Inferior parietal cortex (tissue), 1 donor: ENCODE results near the gene LRRC7.

Experiments used
- DNase-seq: peaks from one replicate; pipeline ENCODE4 v3.0.0-alpha.2; 2016; ENCODE audit errors: extremely low spot score

The LRRC7 gene

DNA sequence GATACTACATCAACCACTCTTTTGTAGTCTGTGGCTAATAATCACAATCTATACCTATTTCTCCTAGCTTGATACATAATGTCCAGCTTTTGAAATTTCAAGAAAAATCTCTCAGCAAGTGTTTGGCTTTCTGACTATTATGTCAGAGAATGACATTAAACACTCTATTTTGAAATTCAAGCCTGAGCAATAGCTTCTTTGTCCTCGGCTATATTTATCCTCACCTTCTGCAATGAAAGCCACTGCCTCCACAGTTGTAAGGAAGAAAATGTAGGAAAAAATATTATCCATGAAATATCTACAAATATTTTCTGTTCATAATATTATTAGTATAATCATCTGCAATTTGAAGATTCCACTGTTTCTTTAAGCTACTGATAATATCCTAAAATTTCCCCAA lies 22.1 kb downstream of the LRRC7 start:
- DNase-seq, result no peak

- no peak for DNase-seq
Observed at GRCh38 chr1:69592341-69592740, 24.6 kb downstream of the LRRC7 start.

DNA sequence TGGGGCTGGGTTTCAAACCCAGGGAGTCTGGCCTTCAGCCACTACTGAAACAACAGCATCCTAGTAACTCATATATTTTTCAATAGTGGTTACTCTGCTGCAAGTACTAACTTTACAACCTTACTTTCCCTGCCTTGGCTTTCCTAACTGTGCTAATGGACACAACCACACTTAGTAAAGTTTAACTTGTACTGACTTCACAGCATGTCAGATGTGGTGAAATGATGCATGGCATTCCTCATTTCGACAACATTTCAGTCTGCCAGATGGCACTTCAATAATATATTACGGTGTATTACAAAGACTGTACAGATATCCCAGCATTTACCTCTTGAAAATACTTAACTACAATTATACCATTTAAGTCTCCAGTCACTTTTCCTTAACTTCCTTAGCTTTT lies 27.8 kb downstream of the LRRC7 start:
- DNase-seq, result no peak

DNA sequence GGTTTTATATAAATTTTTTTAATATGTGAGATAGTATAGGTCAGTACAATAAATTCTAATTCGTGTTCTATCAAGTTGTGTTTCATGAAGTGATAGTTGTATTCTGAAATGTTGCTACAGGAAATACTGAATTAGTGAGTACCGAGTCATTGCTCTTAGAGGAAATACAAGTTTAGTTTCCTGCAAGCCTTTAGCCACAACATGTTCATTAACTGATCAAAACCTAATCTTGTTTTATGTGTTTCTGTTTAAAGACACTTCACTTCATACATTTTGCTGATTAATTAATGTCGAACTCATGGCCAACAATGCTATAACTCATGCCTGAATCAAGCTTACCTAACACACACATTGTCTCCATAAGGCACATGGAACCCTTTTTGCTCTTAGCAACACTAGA lies 43.6 kb downstream of the LRRC7 start:
- DNase-seq, result no peak

GRCh38 chr1:69613414-69613813 lies 45.7 kb downstream of the LRRC7 start:
- no peak for DNase-seq

GRCh38 chr1:69638673-69639072 lies 71.0 kb downstream of the LRRC7 start:
- no peak for DNase-seq

DNA sequence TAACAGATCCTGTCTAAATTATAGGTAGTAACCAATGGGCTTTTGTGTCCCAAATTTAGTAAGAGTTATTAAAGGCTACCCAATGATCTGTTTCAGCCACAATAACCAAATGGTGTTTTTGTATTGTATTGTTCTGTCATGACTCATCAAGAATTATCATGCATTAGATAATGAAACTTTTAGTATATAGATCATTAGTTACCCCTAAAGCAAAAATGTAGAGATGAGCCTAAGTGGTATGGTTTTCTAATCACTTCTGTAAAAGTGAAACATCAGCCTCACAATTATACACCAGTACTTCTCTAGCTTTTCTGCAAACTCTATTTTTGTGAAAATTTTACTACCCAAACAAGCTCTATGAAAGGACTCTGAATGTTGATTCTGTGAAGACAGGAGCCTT lies 71.4 kb downstream of the LRRC7 start:
- DNase-seq, result no peak

- DNase-seq, result no peak
Observed at GRCh38 chr1:69643266-69643665, 75.5 kb downstream of the LRRC7 start.

GRCh38 chr1:69645477-69645876 lies 77.8 kb downstream of the LRRC7 start:
- DNase-seq, result no peak

DNA sequence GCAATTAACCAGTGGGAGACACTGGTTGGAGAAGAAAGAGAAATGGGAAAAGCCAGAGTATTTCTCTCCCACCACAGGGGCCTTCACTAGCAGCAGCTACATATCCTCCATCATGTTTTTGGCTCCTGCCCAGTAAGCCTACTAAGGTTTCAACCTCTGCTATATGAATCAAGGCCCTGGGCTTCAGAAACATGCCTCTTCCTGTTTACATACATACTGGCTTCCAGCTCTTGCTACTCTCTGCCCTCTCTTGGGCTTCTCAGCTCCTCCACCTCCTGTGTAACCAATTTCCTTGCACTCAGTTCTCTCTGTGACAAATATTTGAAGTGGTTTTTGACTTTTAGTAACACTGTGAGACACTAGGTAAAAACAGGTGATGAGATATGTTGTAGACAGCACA lies 80.8 kb downstream of the LRRC7 start:
- DNase-seq, result no peak

DNA sequence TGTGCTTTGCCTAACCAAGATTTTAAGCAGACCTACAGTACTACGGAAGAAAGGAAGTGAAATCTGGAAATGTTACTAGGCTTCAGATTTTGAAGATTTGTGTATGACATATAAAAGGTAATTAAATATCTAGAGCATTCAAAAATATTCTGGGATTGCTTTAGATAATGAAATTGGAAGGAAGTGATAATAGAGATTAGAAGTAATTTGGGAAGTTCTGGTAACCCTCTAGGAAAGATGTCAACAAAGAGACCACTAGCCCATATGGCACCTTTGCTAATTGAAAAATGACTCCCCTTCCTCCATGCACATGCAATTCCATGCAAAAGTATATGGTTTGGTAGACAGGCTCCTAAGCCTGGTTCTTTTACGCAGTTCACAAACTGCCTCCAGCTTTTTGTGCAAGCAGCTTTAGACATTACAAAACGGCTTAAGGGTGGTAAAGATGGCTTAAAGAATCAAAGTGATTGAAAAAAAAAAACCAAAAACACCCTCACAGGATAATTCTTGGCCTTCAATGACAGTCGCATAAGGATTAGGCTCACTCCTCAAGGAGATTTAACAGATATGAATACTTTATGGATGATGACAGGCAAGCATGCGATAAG lies 81.8 kb downstream of the LRRC7 start:
- no peak for DNase-seq

GRCh38 chr1:69650779-69651178 lies 83.1 kb downstream of the LRRC7 start:
- DNase-seq, result no peak

DNA sequence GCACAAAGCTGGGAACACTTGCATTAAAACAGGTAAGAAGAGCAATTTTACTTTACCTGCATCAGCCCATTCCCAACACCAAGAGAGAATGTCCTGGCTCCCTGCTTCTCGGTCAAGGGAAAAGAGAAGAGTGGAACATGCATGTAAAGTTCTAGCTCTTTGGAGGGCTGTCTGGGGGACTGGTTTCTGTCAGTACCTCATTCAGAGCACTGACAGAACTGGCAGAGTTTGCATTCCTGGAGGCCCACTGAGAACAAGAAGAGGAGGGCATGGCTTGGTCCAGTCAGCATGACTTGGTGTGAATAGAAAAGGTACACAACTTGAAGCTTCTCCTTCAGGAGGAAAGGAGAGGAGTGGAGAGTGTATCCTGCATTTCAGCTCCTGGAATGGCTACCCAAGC lies 83.9 kb downstream of the LRRC7 start:
- DNase-seq, result no peak

DNA sequence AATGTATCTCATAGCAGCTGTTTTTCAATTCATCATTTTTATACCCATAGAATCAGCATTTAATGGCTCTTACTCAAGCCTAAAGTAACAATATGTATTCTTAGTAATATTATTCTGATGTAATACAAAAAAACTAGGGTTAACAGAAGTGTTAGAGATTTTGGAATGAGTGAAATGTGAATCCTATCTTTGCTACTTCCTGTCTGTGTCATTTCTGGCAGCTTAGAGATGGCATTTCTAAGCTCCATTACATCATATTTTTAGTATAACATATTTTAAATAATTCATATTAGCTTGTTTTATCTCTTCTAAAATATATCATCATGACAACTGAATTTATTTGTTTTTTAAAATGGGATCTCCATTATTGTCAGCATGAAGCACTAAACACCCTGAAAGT lies 90.2 kb downstream of the LRRC7 start:
- DNase-seq, result no peak

DNA sequence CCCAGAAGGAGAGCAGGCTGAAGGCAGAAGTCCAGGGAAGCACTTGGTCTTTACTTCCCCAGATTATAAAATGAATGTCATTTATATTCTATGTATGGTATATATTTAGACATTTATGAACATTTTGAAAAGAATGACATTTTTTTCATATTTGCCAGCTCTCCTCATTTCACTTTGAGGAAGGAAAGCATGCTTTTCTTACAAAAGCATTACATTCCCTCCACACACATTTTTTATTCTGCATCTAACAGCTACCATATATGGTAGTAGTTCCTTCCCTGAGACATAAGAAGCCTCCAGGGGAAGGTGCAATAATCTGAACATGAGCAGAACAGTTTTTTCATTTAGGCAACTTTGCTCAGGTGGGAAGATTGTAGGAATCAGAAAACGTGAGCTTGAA lies 94.0 kb downstream of the LRRC7 start:
- DNase-seq, result no peak

GRCh38 chr1:69662321-69662720 lies 94.6 kb downstream of the LRRC7 start:
- no peak for DNase-seq

GRCh38 chr1:69671363-69672010 lies 103.8 kb downstream of the LRRC7 start:
- DNase-seq, result no peak

DNA sequence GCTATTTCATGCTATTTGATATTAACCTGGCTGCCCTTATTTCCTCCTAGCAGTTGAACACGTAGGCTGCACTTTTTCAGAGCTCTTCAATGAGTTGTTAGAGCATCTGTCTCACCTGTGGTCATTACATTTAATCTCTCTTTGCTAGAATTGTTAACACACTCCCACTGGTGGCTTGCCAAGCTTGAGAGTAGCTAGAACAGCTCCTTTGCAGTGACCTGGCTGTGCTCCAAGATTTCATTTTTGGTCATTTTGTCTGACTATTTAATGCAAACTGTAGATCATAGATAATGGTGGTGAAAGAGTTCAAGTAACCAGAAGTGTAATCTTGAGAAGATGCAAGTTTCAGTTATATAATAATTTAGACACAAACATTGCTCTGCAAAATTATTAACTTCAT lies 105.6 kb downstream of the LRRC7 start:
- no peak for DNase-seq

DNA sequence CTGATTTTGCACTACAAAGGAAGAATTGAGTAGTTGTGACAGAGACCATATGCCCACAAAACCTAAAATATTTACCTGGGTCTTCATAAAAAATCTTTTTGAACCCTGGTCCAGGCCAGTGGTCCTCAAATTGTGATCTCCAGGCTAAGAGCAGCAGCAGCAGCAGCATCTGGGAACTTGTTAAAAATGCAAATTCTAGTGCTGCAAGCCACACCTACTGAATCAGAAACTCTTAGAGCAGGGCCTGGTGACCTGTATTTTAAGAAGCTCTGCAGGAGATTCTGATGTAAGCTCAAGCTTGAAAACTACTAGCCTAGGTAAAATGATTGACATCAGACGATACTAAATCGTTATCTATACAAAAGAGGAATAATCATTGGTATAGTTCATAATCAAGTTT lies 112.2 kb downstream of the LRRC7 start:
- no peak for DNase-seq

DNA sequence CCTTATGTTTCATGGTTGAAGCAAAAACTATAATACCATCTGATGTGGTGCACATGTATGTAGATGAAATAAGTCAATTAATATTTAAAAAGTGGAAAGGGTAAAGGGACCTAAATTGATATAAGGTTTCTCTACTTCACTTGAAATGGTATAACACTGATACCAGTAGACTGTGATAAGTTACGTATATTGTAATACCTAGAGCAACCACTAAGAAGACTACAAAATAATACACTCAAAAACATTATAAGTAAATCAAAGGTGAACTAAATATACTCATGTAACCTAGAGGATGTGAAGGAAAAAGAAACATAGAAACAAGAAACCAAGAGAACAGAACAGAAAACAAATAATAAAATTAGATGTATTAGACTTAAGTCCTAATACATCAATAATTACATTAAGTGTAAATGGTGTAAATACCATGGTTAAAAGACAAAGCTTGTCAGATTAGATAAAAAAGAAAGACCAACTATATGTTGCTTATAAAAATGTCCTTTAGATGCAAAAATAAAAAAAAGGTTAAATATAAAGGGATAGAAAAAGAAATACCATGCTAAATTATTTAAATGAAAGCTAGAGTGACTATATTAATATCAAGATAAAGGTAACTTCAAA lies 118.8 kb downstream of the LRRC7 start:
- DNase-seq, result no peak

- DNase-seq, result no peak
Observed at GRCh38 chr1:69688193-69688592, 120.5 kb downstream of the LRRC7 start.

GRCh38 chr1:69691179-69691578 lies 123.5 kb downstream of the LRRC7 start:
- DNase-seq, result no peak

DNA sequence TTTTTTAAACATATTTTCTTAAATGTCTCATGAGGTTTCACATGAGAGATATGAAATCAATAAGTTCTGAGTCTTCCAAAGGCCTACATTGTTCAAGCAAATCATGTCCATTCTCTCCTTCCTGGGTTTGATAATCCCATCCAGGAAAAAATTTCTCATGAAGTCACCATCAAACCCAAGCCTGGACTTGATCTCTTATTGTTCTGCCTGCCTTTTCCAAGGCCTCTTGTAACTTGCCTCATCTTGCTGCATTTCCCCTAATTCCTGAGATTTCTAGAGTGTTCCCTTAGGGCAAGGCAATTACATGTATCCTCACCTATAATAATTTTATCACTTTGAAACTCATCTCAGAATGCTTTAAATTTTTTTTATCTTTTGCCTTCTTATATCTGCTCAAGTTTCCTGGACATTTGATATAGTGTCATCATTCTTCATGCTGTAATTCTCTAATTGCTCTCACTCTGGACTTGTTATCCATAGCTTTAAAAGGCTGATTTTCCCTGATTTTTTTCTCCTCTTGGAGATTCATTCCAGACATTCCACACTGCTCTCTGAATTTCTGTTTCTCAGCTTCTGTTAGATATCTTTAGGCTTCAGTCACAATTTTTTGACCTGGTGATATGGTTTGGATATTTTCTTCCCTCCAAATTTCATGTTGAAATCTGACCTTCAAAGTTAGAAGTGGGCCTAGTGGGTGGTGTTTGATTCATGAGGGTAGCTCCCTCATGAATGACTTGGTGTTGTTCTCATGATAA lies 126.4 kb downstream of the LRRC7 start:
- no peak for DNase-seq
